ENCODE measurements around the gene KLHDC8B.

KLHDC8B gene

DNA sequence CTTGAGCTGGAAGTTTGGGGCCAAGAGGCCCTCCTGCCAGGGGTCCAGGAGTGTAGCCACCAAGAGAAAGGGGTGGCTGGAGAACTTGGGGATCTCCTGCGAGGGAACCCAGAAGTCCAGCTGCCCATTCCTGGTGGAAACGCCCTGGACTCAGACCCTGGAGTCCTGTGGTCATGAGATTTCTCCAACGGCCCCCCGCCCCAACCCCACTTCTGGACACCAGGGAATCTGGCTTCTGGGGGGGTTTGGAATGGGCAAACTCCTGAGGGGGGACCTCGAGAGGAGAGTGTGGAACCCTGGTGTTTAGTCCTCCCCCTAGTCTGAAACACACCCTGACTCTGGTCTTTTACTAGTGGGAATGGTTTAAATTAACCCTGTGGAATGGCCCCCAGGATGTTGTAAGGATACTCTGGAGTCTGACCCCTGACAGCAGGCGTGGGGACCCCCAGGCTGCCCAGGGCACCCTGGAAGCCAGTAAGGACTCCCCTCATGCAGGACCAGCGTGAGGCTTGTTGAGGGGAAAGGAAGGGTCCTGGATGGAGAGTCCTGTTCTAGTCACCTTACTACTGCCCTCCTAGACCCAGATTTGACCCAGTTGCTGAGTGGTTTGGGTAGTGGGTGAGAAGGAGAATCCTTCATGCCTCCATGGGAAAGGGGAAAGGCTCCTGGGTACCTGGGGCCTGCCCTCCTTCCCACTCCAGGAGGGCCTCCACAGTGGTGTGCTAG, 540 bp downstream of the KLHDC8B start:
- no peak for TF ChIP-seq CTCF (IDR thresholded peaks at IDR 0.05; ENCODE audit: low read depth, low read length)
- in situ Hi-C loops (cut with HindIII; ENCODE audit: low sequenced_read_pairs), result no loop called here

GRCh38 chr3:49172551-49173041, 1.2 kb downstream of the KLHDC8B start:
- H3K4me3 ChIP-seq (ENCODE audit: low read depth, low read length), result no peak overlapping the region
- no peak for DNase-seq (ENCODE audit: low read depth, low spot score)
- in situ Hi-C loops (cut with HindIII; ENCODE audit: low sequenced_read_pairs), result no loop called here
- no peak for TF ChIP-seq CTCF (IDR thresholded peaks at IDR 0.05; ENCODE audit: low read depth, low read length)

More for the DNA sequence above, 540 bp downstream of the KLHDC8B start:
- peak overlapping the region; percentile 75 for H3K4me3 ChIP-seq (ENCODE audit: low read depth, low read length)
- no peak for DNase-seq (ENCODE audit: low read depth, low spot score)

GRCh38 chr3:49173116-49173791, 1.9 kb downstream of the KLHDC8B start:
- in situ Hi-C loops (cut with HindIII; ENCODE audit: low sequenced_read_pairs), result no loop called here
- no peak for TF ChIP-seq CTCF (IDR thresholded peaks at IDR 0.05; ENCODE audit: low read depth, low read length)
- no peak overlapping the region for H3K4me3 ChIP-seq (ENCODE audit: low read depth, low read length)
- peak; percentile 25 for DNase-seq (ENCODE audit: low read depth, low spot score)

GRCh38 chr3:49173792-49174170, 2.4 kb downstream of the KLHDC8B start:
- DNase-seq (ENCODE audit: low read depth, low spot score), result peak; percentile 34
- TF ChIP-seq CTCF (IDR thresholded peaks at IDR 0.05; ENCODE audit: low read depth, low read length), result no peak
- H3K4me3 ChIP-seq (ENCODE audit: low read depth, low read length), result no peak overlapping the region
- in situ Hi-C loops (cut with HindIII; ENCODE audit: low sequenced_read_pairs), result no loop called here

- no peak for TF ChIP-seq CTCF (IDR thresholded peaks at IDR 0.05; ENCODE audit: low read depth, low read length)
- no peak for DNase-seq (ENCODE audit: low read depth, low spot score)
- in situ Hi-C loops (cut with HindIII; ENCODE audit: low sequenced_read_pairs), result no loop called here
- no peak overlapping the region for H3K4me3 ChIP-seq (ENCODE audit: low read depth, low read length)
These were observed 3.1 kb downstream of the KLHDC8B start for GRCh38 chr3:49174397-49174985.

DNA sequence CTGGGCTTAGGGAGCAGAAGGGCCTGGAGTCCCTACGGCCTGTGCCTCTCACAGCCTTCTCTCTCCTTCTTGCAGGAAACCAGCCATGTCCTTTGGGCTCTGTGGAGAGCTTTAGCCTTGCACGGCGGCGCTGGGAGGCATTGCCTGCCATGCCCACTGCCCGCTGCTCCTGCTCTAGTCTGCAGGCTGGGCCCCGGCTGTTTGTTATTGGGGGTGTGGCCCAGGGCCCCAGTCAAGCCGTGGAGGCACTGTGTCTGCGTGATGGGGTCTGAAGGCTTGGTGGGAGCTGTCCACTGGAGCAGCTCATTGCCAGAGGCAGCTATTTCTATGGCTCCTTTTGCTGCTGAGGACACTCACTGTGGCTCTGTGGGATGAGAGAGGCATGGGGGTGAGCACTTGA, 4.1 kb downstream of the KLHDC8B start:
- DNase-seq (ENCODE audit: low read depth, low spot score), result no peak
- TF ChIP-seq CTCF (IDR thresholded peaks at IDR 0.05; ENCODE audit: low read depth, low read length), result no peak
- in situ Hi-C loops (cut with HindIII; ENCODE audit: low sequenced_read_pairs), result no loop called here
- no peak overlapping the region for H3K4me3 ChIP-seq (ENCODE audit: low read depth, low read length)
